SK-N-MC (cell line): ENCODE results near the gene MEX3B.

Experiments used
- EZH2 ChIP-seq: fragments of 200-600 bp; sonication (generic); IDR thresholded peaks from one replicate; pipeline ENCODE4 v1.6.1; 2017; ENCODE audit warnings: antibody characterized with exemption
- FOXP2 ChIP-seq: optimal IDR thresholded peaks from 2 replicates; pipeline ENCODE3; 2011; ENCODE audit warnings: mild to moderate bottlenecking, moderate library complexity; ENCODE audit not compliant: insufficient read depth; ENCODE audit errors: extremely low read length, control extremely low read depth
- POLR2AphosphoS5 ChIP-seq: IDR thresholded peaks from 2 replicates; pipeline ENCODE4 v1.6.1; 2012; ENCODE audit warnings: mild to moderate bottlenecking, low read depth, low read length, borderline replicate concordance

DNA sequence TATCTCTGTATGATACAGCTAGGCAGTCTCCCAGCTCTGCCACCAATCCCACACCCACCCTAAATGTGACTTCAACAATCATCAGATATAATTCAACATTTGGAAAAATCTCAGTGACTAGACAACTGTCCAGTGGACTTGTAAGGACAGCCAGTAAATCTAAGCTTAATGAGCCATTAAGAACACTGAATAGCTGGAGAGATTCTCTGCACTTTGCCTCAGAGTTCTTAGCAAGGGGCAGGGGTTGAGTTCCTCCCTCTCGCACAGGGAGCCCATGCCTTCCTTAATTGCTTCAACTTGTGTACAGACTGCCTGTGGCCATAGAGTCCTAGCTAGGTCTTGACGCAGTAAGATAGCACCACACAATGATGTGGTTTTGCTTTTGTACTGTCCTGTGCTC, 15.6 kb downstream of the MEX3B start:
- TF ChIP-seq POLR2AphosphoS5 (no peak), EZH2 (no peak), FOXP2 (no peak)
